NCI-H524 (cell line): ENCODE results near the gene ADAMTS17.
"Not testable (repeated sequence)": the region's sequence is repeated elsewhere in the genome, so short reads cannot be mapped to it uniquely, and the experiment has no call there.

Experiments
- DNase-seq, 2 experiments: peaks; one replicate each; lab custom pipeline; 2025; lab: John Stamatoyannopoulos, UW

The ADAMTS17 gene

DNA sequence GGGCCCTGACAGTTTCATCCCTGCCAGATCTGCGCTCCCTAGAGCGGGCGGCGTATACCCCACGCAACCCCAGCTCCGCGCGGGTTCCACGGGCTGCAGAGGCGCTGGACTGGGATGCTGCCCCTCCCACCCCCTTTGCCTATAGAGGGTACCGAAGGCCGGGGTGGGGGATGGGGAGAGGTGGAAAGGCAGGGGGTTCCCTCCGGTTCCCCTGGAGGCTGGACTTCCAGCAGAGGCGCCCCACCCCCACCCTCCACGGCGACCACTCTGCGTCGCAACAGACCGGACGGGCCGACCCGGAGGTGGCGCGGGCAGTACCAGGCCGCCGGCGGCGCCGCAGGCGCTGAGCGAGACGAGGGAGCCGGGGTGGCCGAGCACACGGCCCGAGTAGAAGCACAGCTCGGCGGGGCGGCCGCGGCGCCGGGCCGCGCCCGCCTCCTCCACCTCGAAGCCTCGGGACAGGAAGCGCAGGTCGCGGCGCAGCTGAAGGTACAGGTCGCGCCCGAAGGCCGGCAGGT, 995 bp downstream of the ADAMTS17 start:
- DNase-seq = no peak

DNA sequence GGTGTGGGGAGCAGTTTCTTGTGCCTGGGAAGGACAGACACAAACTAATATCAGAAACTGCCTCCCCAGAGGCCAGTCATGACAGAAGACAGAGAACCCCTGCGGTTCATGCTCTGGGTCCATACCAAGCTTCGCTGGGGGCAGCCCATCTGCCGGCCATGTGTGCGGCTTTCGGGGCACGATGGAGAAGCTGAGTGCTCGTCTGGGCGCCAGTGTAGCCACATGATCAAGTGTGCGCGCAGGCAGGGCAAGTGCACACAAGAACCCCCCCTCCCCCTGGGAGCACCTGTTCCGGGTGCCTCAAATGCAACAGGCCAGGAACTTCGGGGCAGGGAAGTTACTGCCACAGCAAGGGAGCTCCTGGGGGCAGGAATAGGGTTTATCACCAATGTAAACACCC, 1.8 kb downstream of the ADAMTS17 start:
- DNase-seq = peak in 1 of 2 experiments; percentile 39

- DNase-seq = not testable (repeated sequence)
These were observed 2.3 kb downstream of the ADAMTS17 start for GRCh38 chr15:100339451-100339850.

- DNase-seq = peak; percentile 67 to 83
These were observed 2.8 kb downstream of the ADAMTS17 start for GRCh38 chr15:100338971-100339444.

- DNase-seq = no peak
These were observed 3.5 kb downstream of the ADAMTS17 start for GRCh38 chr15:100338247-100338646.

GRCh38 chr15:100337096-100338044, 4.4 kb downstream of the ADAMTS17 start:
- no peak for DNase-seq

- DNase-seq = no peak
These were observed 5.7 kb downstream of the ADAMTS17 start for GRCh38 chr15:100336061-100336460.

GRCh38 chr15:100335335-100335999, 6.3 kb downstream of the ADAMTS17 start:
- DNase-seq = no peak

DNA sequence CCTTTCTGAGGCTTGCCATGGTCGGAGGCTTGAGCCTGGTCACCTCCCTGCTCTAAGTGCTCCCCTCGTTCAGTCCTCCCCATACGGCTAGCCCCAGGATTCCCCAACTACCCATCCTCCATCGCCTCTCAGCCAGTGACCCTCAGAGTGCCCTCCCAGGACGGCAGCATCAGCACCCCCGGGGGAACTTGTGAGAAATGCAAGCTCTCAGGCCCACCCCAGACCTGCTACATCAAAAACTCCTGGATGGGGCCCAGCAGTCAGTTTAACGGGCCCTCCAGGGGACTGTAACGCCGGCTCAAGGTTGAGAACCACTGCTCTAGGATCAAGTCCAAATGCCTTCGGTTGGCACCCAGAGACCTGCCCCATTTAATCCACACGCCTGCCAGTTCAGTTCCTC, 6.9 kb downstream of the ADAMTS17 start:
- DNase-seq = no peak

DNA sequence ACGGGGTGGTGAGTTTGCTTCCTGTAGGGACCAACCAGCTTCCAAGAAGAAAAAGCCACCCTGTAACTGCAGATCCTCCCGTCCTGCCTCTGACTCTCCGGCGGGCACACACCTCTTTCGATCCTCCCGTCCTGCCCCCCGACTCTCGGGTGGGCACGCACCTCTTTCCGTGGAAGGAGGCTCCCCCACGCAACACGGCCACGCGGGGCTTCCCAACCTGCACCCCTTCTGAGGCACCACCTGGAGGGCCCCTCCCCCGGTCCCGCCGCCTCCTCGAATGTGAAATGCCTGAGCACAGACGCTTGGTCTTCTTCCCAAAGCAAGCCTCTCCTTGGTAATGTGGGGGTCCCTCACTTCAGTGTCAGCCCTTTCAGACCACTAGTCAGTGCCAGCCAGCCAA, 7.3 kb downstream of the ADAMTS17 start:
- DNase-seq = no peak

DNA sequence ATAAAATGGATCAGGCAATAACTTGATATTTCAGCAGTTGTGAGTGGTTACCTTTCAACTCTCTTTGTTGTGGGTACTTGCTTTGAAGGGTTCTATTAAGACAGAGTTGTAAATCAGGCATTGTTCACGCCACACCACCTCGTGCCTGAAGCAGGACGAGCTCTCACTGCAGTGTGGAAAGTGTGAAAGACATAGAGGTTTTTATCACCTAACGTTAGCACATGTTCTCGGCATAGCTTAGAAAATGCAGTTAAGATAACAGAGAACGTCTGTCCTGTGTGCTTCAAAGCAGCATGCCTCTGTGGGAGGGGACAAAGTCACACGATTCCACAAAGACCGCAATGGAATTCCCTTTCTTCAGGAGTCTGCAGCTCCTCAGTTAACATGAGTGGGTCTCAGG, 7.8 kb downstream of the ADAMTS17 start:
- DNase-seq = no peak

GRCh38 chr15:100333236-100333635, 8.5 kb downstream of the ADAMTS17 start:
- no peak for DNase-seq

DNA sequence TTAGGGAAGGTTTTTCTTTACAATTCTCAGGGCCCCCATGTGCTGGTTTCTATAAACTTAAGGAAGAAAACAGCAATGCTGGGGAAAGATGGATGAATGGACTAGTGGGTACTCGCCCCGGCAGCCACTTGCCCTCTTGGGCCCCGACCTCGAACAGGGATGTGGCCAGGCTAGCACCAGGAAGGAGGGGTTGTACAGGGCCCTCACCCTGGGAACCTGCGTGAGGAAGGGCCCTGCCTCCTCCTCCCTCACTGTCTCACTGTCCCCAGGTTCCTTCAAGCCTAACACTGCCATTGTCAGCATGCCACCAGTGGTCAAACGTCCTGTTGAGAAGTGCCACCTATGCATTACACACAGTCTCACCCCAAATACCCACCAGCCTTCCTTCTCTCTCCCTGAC, 9.1 kb downstream of the ADAMTS17 start:
- DNase-seq = no peak

DNA sequence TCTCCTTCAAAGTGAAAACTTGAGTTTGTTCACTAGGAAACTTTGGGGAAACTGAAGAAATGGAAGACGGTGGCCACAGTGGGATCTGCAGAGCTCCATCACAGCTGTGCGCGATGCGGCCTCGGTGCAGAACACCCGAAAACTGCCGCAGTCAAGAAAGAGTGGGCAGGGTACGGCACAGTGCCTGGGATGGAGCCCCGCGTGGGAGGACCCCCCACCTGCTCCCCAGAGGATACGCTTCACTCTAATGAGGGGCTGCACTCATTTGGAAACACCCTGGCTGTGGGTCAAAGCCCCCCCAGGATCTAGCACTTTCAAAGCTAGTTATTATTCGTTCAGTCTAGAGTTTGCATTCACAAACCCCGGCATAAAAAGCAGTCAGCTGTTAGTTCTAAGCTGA, 9.5 kb downstream of the ADAMTS17 start:
- DNase-seq = no peak

GRCh38 chr15:100330629-100331215, 11.1 kb downstream of the ADAMTS17 start:
- DNase-seq = no peak

DNA sequence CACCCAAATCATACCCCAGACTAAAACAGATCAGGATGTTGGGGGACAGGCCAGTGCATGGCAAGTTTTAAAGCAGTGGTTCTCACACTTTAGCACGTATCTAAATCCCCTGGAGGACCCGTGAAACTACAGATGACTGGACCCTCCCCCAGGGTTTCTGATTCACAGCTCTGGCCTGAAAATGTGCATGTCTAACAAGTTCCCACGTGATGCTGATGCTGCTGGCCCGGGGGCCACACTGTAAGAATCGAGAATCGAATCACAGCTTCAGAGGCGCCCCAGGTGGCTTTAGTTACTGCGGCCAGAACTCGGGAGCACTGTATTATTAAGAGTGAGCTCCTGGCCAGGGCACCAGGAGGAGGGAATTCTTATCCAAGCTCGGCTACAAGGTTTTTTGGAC, 11.6 kb downstream of the ADAMTS17 start:
- DNase-seq = no peak

DNA sequence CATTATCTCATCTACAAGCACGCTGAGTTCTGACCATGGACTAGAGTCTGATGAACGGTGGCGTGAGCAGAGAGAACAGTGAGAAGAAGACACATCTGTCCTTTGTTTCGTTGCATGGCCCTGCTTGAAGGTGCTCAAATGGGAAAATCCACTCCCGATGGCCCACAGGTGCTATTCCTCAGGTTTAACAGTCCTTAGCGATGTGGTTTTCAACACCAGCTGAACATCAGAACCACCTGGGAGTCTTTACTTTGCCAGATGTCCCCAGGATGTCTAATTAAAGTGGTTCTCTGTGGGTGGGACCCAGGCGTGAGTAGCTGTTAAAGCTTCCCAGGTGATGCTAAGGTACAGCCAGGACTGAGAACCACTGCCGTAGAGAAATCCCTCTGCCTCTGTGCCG, 13.0 kb downstream of the ADAMTS17 start:
- no peak for DNase-seq

DNA sequence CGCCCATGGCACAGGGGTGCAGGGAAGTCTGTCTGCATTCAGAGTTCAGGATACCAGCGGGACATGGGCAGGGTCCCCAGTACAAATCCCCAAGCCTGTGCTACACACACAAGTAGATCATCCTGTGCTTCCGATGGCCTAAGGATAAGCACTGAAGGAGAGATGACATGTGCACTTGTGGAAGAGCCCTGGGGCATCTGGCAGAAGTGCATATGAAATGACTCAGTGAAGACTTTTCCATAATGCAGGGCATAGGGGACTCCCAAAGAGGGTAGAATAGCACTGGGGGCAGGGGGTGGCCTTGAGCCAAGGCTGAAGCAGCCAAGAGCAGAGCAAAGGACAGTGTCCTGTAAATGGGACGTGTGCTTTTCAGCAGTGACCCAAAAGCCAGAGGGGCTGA, 22.9 kb downstream of the ADAMTS17 start:
- no peak for DNase-seq

DNA sequence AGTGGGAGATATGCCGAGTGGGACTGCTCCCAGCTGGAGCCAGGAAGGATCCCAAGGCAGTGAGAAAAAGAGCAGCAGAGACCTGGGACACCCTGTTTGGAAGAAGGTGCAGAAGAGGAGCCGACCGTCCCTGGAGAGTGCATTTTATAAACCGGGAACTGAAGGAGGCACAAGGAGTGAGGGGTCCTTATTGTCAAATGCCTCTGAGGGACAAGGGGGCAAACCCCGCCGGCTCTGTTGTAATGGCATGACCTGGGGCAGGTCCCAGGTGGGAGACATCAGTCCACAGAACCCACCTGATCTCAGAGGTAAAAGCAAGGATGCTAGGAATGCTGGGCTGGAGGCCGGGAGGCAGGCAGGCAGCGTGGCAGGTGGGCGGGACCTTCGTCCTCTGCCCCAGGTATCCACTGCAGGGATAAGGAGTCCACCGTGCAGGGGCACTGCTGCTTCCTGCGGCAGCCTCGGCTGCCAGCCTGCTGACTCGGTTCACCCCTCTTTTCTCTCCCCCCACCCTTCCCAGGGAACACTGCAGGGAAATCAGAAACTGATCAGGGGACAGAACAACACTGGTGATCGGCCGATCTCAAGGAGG, 26.9 kb downstream of the ADAMTS17 start:
- no peak for DNase-seq

DNA sequence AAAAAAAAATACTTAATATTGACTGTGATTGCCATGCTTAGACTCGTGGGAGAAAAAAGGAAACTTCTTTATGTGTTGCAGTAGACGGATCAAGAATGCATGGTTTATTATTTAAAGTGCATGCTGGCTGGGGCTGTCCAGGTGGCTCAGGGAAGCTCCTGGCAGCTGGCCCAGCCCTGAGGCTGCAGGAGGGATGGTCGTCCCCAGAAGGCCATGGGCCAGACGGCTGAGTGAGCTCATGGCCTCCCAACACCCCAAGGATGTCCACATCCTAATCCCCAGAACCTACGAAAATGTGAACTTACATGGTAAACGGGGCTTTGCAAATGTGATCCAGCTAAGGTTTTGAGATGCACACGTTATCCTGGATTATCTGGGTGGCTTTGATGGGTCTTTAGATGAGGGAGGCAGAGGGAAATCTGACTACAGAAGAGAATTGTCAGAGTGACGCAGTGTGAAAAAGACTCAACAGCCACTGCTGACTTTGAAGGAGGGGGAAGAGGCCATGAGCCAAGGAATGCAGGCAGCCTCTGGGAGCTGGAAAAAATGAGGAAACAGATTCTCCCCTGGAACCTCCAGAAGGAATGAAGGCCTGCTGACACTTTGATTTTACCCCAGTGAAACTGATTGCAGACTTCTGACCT, 29.8 kb downstream of the ADAMTS17 start:
- DNase-seq = peak; percentile 31 to 89

- DNase-seq = peak; percentile 32 to 71
These were observed 30.6 kb downstream of the ADAMTS17 start for GRCh38 chr15:100311154-100311625.
